GM19467 (cell line): ENCODE data around the gene MTLN.
"Not testable (repeated sequence)": the region's sequence is repeated elsewhere in the genome, so short reads cannot be mapped to it uniquely, and the experiment has no call there.

ENCODE experiments used
- ATAC-seq: cut with Tn5 transposase; IDR thresholded peaks from one replicate; pipeline ENCODE4 v1.9.1; 2021; ENCODE audit warnings: mild to moderate bottlenecking, moderate library complexity; ENCODE audit not compliant: unreplicated experiment

MTLN gene, protein sequence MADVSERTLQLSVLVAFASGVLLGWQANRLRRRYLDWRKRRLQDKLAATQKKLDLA

DNA sequence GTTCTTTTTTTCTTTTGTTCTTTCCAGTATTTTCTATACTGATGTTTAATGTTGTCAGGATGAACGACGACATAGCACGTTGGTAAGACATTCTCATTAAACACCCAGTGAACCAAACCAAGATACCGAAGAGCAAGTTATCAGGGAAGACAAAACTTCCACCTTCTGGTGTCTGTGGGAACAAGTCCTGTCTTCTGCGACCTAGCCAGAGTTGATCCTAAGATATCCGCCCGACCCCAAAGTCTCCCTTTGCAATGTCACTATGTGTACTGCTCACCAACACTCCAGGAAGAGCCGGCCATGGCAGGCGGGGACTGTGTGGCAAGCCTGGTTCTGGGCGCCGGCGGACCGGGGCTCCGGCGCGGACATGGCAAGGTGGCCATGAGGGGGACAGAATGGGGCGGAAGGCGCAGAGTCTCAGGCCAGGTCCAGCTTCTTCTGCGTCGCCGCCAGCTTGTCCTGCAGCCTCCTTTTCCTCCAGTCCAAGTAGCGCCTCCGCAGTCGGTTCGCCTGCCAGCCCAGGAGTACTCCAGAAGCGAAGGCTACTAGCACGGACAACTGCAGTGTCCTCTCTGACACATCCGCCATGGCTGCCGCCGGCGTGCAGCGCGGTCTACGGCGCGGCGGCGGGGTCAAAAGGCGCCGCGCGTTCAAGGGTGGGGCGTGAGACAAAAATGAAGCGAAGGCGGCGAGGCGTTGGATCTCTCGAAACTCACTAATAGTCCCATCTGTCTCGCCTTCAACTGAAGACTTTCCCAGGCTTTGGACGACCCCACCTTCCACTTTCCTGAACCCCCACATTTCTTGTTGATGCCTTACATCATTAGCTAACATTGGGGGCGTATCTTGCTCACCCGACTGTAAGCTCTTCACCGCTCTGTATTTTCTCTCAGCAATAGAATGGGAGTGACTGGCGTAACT lies at the start of gene MTLN:
TSS of gene MTLN (minus strand) at position 610 of the 921 bp plus-strand sequence. CDS start at position 588, 22 bp downstream.
- peak; percentile 86 for ATAC-seq

DNA sequence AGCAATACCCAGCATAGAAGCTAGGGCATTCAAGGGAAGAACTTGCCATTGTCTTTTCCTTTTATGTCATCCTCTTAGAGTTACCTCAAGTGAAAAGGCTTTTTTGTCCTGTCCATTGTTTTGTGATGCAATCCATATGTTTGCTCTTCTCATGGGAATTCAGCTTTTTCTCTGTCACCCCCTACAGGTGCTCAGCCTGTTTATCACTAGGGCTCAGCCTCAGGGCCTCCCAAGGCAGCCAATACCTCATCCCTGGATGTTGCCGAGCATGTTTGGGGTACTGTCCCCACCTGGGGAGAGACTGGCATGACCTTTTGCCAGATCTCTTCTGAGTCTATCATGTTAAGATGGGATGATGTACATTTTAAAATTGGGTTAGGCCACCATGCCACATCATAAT lies 49.6 kb upstream of the MTLN start:
- not testable (repeated sequence) for ATAC-seq

DNA sequence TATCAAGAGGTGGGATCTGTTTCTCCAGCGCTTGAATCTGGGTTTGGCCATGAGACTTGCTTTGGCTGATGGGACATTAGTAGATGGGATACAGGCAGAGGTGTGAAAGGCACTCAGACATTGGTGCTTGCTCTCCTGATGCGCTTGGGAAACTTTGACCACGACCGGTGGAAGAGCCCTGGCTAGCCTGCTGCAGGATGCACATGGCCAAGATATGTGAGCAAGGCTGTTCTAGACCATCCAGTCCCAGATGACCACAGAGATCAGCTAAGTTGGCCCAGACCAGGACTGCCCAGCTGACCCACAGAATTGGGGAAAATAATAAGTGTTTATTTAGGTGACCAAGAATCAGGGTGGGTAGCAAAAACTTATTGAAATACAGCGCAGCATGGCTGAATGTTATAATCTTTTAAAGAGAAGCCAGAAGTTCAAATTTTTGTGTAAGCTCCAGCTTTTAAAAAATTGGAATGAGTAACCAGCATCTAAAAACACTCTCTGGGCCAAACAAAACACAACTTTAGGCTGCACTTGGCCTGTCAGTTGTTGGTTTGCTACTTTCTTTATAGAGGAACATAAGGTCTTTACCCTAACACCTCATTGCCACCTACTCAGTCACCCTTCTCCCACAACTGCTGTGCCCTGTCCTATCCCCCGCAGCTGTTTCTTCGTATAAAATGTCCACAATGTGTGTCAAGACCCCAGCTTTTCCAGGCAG lies 35.9 kb upstream of the MTLN start:
- ATAC-seq: not testable (repeated sequence)

DNA sequence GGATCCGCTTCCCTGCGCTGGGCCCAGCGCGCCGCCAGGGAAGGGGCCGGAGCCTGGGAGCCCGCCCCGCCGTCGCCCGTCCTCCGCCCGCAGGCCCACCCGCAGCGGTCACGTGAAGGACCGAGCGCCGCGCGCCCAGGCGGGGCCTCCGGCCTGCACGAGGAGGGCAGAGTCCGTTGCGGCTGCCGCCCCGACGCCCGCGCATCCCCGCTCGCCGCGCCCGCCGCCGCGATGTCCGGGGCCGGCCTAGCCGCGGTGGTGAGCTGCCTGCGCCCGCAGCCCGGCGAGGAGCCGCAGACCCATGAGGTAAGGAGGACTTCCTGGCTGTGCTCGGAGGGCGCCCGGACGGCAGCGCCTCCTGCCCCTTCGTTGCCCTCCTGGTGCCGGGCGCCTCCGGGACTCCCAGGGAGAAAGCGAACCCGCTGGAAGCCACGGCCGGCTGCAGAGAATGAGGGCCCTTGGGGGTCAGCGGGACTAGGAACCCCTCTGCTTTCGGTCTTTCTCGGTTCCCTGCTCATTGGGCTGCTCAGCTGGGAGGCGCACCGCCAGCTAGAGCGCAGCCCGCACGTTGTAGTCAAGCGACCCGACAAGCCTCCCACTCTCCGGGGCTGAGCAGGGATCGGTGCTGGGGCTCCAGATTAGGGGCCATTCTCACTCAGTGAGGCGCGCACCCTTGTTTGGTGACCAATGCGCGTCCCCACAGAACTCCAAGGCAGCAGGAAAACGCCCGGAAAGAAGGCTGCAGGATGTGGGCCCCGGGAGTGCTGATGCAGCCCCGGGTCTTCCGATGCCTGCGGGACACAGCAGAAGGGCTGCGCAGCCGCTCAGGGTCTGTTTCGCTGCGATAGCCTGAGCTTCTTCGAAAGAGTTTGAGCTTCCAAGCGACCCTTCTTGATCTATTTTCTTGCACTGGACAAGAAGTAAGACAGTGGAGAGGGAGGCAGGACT lies 33.4 kb upstream of the MTLN start:
- not testable (repeated sequence) for ATAC-seq

DNA sequence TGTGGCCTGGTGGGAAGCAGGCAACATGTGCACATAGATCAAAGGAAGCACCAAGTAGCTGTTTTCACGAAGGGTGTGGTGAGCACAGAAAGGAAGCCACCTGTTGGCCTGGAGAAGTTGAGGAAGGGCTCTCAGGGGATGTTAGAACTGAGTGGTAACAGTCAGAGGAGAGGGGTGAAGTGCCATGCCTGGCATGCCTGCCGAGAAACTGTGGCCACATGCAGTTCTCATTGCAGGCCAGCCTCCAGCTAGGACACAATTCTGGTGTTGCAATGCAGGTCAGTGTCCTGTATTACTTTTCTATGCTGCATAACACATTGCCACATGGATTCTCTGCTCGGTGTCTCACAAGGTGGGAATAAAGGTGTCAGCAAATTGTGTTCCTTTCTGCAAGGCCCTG lies 30.9 kb upstream of the MTLN start:
- not testable (repeated sequence) for ATAC-seq

DNA sequence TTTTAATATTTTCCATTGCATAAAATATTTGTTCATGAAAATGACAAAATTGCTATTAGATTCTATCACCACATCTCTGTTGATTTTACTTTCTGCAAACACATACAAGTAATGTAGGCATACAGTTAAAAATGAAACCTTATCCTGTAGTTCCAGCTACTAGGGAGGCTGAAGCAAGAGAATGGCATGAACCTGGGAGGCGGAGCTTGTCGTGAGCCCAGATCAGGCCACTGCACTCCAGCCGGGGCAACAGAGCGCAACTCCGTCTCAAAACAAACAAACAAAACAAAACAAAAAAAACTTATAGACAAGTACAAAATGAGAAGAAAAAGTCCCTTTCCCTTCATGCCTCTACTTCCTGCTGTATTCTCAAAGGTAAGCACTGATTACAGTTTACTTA lies 22.2 kb upstream of the MTLN start:
- ATAC-seq: not testable (repeated sequence)

DNA sequence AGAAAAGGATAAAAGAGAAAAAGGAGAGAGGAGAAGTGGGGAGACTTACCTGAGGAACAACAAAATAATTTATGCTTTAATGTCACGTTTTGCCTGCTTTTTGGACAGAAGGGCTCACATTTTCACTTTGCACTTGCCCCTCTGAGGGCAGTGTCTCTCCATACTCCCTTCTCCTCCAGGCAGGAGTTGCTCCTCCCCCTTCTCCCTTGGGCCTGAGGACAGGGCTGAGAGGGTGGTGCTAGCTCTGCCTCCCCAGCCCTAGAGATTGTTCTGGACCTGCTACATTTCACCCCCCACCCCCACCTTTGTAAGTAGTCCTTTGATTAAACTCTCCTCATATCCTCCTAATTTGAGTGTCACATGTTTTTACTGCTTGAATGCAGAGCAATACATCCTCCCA lies 17.5 kb upstream of the MTLN start:
- ATAC-seq: not testable (repeated sequence)

DNA sequence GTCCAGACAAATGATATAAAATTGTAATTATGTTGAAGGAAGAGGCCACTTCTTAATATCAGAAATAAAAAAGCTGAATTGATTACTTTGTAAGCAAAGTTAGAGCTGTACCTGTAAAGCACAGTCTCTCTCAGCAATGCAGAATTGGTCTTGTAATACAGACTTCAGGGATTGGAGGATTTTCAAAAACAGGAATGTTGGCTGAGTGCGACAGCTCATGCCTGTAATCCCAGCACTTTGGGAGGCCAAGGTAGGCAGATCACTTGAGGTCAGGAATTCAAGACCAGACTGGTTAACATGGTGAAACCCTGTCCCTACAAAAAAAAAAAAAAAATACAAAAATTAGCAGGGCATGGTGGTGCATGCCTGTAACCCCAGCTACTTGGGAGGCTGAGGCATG lies 10.3 kb upstream of the MTLN start:
- not testable (repeated sequence) for ATAC-seq

DNA sequence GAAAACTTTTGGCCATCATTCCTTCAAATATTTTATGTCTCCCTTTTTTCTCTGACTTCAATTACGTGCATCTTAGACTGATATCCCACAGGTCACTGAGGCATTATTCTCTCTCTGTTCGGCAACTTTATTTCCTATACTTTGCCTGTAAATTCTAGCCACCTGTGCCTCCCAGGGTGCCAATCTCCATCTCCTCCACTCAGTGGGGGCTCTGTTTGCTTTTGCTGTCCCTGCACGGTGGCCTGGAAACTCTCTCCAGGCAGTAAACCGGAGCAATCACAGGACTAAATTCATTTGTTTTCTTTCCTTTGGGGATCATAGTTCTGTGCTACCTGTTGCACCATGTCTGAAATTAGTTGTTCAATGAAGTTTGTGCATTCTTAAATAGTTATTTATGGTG lies 9.6 kb upstream of the MTLN start:
- no peak for ATAC-seq

DNA sequence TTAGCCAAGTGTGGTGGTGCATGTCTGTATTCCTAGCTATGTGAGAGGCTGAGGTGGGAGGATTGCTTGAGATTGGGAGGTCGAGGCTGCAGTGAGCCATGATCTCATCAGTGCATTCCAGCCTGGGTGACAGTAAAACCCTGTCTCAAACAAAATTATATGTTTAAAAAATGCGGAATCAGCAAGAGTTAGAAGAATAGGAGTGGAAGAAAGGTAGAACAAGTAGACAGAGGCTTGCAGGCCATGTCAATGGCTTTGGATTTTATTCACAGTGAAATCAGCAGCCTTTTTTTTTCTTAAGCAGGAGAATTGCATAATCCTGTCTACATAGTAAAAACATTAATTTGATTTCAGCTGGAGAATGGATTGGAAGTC lies 7.8 kb upstream of the MTLN start:
- no peak for ATAC-seq

DNA sequence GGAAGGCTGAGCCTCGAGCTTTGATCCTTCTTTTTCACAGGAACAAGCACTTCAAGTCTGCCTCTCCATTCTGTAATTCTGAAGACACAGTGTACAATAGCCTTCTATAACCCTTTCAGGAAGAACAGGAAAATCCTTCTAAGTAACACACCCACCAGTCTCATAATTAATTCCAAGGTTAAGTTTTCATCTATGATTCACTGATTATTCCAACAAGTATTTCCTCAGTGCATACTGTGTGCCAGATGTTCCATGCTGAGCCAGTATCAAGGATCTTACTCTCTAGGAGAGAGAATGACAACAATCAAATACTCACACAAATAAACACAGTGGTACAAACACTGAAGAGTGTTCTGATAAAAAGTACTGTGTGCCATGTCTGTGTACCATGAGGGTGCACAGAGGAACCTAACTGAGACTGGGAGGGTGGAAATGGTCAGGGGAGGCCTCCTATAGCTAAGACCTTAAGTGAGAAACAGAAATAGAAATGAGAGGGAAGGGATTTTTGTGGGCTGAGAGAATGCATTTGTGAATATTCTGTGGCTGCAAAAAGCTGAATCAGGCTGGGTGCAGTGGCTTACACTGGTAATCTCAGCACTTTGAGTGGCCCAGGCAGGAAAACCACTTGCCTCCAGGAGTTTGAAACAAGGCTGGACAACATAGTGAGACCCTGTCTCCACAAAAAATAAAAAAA lies 7.3 kb upstream of the MTLN start:
- no peak for ATAC-seq

DNA sequence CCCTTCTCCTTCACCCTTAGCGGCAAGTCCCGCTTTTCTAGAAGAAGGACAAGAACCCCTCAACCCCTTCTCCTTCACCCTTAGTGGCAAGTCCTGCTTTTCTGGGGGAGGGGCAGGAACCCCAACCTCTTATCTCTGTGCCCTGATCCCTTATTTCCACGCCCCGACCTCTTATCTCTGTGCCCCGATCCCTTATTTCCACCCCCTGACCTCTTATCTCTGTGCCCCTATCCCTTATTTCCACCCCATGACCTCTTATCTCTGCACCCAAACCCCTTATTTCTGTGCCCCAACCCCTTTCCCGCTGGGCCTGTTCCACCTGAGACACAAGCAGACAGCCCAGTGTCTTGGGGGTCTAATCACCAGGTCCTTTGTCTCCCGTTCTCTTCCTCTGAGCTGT lies 6.5 kb upstream of the MTLN start:
- not testable (repeated sequence) for ATAC-seq

DNA sequence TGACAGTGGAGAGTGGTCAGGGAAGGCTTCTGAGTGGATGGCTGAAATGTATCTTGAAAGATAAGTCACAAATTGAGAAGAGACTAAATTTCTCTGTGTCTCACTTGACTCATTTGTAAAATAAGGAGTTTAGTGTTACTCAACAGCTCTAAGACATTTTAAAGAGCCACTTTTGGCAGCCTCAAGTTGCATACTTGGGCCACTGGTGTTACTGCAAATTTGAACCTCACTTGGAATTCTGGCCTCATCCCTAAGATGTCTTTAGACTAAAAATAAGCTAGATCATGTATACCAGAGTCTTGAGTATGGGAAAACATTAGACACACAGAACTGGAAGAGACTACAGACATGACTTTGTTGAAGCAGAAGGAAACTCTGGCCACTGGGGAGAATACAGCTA lies 4.5 kb upstream of the MTLN start:
- ATAC-seq: no peak

DNA sequence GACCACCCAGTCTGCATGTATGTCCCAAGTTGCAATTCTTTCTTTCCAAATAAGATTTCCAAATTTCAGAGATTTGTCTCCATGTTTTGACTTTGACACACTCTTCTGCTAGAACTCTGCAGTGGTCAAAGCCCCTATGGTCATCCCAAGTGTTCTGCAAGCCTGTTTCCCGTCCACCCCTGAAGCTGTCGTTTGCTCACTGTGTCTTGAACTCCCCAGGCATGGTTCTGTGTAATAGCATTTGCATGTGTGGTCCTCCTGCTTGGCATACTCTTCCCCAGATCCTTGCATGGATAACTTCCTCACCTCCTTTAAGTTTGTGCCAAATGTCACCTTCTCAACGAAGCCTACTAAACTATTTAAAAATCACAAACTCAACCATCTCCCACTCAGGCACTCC lies 3.9 kb upstream of the MTLN start:
- no peak for ATAC-seq

DNA sequence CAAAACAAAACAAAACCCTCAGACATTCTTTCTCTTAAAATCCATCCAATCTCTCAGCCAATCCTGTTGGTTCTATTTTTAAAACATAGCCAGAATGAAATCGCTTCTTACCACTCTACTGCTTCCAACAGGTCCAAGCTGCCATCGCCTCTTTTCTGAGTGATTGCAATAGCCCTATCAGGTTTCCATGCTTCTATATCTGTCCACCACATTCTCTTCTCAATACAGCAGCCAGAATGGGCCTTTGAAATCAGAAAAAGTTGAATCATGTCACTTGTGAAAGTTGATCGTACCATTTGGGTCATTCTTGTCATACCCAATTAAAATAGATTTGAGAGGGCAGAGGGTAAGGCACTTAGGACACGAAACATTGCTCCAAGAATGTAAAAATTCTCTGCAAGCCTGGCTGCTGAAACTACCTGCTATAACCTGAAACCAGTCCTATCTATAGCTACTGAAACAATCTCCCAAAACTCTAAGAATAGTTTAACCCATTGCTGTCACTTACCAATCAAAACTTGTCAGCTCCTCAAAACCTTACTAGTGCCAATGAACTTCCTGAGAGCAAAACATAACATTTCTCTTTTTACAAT lies 3.3 kb upstream of the MTLN start:
- no peak for ATAC-seq

DNA sequence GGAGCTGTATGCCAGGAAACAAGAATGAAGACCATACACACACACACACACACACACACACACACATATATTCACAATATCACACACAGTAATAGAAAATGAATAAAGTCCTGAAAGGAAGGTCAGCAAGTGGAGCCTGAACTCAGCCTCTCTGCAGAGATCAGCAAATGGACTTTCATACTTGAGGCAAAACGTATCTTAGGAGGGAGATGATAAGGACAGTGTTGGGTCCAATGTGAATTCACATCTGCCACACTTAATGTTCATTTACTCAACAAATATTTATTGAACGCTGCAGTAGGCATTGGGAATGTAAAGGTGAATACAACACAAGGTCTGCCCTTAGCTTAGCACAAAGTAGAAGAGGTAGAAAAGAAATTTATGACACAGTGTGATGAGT lies 2.7 kb upstream of the MTLN start:
- no peak for ATAC-seq

DNA sequence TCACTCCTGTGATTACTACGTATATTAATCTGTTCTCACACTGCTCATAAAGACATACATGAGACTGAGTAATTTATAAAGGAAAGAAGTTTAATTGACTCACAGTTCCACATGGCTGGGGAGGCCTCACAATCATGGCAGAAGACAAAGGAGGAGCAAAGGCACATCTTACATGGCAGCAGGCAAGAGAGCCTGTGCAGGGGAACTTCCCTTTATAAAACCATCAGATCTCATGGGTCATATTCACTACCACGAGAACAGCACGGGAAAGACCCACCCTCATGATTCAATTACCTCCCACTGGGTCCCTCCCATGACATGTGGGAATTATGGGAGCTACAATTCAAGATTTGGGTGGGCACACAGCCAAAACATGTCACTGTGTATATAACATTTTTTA lies 1.2 kb upstream of the MTLN start:
- not testable (repeated sequence) for ATAC-seq

DNA sequence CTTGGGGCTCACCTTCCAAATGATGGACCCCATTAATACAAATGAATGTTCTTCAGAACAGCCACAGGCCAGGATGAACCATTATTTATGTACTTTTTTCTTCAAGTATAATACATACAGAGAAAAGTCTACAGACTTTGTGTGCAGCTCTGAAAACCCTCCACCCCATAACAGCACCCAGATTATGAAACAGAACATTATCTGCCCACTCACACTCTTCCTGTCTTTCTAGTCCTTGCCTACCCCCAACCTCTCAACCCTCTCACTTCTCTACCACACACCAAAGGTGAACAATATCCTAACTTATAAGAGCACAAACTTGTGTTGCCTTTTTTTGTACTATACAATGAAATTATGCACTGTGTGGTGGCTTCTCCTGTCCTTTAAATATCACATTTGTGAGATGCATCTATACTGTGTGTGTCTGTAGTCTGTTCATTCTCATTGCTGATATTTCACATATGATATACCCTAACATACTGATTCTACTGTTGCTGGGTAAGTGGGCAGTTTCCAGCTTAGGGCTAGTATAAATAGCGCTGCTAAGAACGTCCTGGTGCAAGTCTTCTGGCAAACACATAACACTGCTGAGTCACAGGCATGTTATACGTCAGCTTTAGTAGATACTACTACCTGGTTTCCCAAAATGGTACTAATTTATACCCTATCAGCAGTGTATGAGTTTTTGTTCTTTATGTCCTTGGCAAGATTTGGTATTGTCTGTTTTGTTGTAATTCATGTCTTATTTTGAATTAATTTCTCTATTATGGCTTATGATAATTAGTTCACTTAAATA lies 6.5 kb downstream of the MTLN start:
- ATAC-seq: no peak
